Spleen (tissue), 3 donors: ENCODE measurements around the gene KLF2.

Source experiments
- POLR2A ChIP-seq, 3 donors: fragments of 450-650 bp; IDR thresholded peaks; one replicate each; pipeline ENCODE4 v1.5.1; 2017; ENCODE audit warnings: antibody characterized with exemption in 3 of 3, mild to moderate bottlenecking in 1 of 3
- POLR2AphosphoS5 ChIP-seq, 3 donors: sonication (generic); formaldehyde crosslinking; IDR thresholded peaks; one replicate each; pipeline ENCODE4 v1.5.1; 2017; ENCODE audit warnings: antibody characterized with exemption in 3 of 3

GRCh38 chr19:16333001-16333586 lies 8.5 kb downstream of the KLF2 start:
- no peak for TF ChIP-seq POLR2A (IDR thresholded peaks at IDR 0.05)
- no peak for TF ChIP-seq POLR2AphosphoS5 (IDR thresholded peaks at IDR 0.05)
